Occipital lobe (tissue), 2 donors: ENCODE measurements around the gene NES. TPM values are rescaled to one million over a fixed set of nuclear protein-coding genes. Genes with fewer than 3 reads are reported as not detected.

Experiments
- DNase-seq: peaks from one replicate; lab custom pipeline; 2025; lab: John Stamatoyannopoulos, UW
- total RNA-seq: library from RNA; depleted of rRNA; stranded (reverse); fragments of >200 nt; gene quantifications from one replicate; pipeline ENCODE4 v1.2.3, GENCODE V29; 2014

Gene NES
- total RNA-seq, 1 donor from 2014 or later = 24.0 TPM

DNA sequence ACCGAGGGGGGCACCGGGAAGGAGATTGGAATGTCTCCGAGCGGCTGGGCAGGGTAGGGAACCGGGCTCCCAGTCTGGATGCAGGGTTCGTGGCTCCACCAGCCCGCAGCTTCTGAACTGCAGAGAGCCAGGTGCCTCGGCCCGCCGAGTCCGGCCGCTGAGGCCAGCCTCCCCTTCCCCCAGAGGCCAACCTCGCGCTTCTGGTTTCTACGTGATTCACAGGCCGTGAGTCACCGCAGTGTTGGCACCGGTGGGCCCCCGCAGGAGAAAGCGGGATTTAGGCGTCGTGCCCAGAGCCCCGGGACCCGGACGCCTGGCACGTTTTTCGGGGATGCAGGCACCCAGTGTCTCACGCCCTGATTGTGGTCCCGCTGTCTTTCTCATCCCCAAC lies 27.7 kb upstream of the NES start:
- DNase-seq = peak; percentile 11

DNA sequence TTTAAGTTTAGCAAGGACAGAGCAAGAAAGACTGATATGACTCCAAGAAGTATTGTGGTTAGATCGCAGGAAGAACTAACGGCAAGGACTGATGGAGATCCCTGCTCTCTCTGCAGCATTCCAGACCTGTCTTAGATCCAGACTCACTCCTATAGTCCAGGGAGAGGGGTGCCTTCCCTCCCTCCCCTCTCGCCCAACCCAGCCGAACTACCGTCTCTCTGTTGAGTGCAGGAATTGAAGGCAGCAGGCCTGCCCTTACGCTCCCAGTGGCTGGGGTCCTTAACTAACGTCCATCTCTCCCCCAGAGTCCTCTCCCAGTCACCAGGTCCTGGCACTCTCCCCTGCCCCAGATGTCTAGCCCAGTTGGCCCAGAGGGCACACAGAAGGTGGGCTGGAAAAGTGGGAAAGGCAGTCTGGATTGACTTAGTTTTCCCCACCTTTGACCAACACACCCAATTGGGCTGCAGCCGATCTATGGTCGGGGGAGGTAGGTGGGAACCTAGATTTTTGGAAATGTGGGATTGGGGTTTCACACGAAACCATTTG lies 27.0 kb upstream of the NES start:
- no peak for DNase-seq

DNA sequence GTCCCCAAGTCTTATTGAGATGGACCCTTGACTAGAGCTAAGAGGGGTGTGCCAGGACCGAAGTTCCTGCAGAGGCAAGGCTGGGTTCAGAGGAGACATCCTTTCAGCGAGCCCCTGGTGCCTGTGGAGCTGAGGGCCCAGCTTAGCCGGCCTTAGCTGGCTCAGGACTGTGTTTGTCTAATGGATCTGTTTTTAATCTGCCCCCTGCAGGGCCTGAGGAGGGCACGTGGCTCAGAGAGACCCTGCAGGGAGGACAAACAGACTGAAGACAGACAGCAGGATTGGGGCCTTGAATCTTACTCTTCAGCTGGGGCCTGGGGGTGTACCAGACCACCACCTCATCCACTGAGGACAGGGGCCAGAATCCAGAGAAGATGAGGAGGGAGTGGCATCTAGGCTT lies 26.5 kb upstream of the NES start:
- no peak for DNase-seq

- DNase-seq = no peak
Observed at GRCh38 chr1:156703336-156703735, 26.1 kb upstream of the NES start.

- no peak for DNase-seq
Observed at GRCh38 chr1:156700736-156701531, 23.7 kb upstream of the NES start.

- DNase-seq = no peak
Observed at GRCh38 chr1:156698995-156699394, 21.8 kb upstream of the NES start.

DNA sequence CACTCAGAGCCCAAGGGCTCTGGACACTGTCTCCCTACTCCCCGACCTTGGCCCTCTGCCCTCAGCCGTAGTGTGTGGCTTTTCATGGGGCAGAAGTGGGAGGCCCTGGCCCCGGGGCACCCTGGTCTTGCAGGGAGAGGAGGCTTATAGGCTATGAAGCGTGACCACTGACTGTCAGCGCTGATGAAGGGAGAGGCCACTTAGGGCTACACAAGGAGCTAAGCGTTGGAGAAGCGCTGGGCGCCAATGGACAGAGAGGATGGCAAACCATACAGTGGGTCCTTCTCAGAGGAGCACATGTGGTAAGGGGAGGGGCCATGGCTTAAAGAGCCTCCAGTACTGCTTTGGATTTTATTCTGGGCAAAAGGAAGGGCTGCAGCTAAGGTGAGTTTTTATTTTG lies 20.3 kb upstream of the NES start:
- no peak for DNase-seq

DNA sequence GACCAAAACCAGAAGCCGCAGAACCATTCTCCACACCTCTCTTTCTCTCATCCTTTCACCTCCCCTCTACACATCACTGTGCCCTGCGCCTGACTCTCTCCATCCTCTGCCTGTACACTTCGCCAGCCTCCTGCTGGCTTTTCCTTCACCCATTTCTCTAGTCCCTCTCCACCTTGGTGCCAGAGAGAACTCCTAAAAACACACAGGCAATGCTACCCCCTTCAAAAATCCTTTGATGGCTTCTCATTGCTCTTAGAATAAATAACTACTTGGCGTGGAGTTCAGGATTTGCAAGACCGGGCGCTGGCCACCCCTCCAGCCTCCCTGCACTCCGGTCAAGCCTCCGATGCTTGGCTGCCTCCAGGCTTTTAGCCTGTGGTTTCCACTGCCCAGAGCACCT lies 19.5 kb upstream of the NES start:
- DNase-seq = no peak

GRCh38 chr1:156694690-156694962 lies 17.4 kb upstream of the NES start:
- no peak for DNase-seq

- no peak for DNase-seq
Observed at GRCh38 chr1:156693848-156694689, 16.9 kb upstream of the NES start.

GRCh38 chr1:156692925-156693847 lies 16.0 kb upstream of the NES start:
- DNase-seq = no peak

DNA sequence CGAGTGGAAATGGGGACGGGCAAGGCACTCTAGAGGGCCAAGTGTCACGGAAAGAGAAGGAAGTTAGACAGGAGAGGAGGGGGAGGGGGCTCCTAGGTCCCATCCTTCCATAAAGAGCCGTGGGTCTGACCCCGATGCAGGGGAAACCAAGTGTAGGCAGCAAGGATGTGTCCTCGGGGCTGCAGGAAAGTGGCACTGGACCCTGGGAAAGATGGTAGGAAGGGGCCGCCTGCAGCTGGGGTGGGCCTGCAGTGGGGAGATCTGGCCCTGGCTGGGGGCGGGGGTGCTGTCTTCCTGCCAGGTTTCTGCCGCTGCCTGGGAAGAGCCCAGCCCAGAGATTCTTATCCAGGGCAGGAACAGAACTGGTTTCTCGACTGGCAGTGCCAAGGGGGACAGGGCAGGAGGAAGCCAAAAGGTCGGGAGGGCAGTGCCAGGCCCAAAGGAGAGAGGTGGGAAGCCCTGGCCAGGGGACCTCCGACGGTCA lies 15.3 kb upstream of the NES start:
- DNase-seq = no peak

DNA sequence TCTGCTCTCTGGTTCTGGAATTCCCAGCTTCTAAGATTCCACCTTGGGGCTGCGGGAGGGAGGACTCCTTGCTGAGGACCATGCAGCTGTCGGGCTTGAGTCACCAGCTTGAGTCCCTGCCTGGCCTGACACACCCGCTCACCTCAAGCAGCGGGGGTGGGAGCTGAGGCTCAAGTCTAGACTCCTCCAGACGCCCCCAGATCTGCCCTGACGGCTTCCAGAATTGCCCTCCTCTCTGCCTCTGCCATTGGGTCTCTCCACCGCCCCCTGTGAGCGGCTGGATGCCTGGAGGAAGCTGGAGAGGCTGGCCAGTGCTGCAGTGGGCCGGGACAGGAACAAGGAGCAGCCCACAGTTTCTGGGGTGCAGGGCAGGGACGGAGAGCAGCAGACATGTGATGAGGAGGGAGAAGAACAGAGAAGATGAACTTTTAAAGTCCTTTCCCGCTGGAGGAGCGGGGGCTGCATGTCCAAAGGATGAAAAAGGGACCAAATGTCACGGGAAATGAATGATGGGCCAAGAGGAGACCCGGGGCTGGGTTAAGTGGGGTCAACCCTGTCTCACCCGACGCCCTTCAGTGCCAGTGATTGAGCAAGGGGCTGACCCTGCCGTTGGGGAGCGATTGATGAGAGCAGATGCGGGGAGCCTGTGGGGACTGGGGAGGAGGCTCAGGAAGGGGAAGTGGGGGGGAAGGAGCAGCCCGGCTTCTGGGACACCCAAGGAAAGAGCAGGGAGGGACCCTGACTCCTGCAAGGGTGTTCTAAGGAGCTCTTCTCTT lies 14.6 kb upstream of the NES start:
- DNase-seq = no peak

- no peak for DNase-seq
Observed at GRCh38 chr1:156691191-156691590, 14.0 kb upstream of the NES start.

- DNase-seq = no peak
Observed at GRCh38 chr1:156690675-156691036, 13.4 kb upstream of the NES start.

GRCh38 chr1:156689953-156690674 lies 12.9 kb upstream of the NES start:
- no peak for DNase-seq

- no peak for DNase-seq
Observed at GRCh38 chr1:156689035-156689952, 12.1 kb upstream of the NES start.

- no peak for DNase-seq
Observed at GRCh38 chr1:156684227-156684782, 7.1 kb upstream of the NES start.
